ENCODE results near the gene ASTN2. TPM values are rescaled to one million over a fixed set of nuclear protein-coding genes. Genes with fewer than 3 reads are reported as not detected.

Gene ASTN2
- total RNA-seq, 1 experiment from 2014 or later = 4.8 TPM

GRCh38 chr9:116951588-116952435, 463.0 kb downstream of the ASTN2 start:
- H3K27ac ChIP-seq (ENCODE audit: low read depth, low read length) = no peak overlapping the region
- H3K9me3 ChIP-seq (ENCODE audit: control insufficient read depth in 1 of 2, insufficient read depth in 1 of 2, low read depth in 1 of 2, low read length in 2 of 2) = no peaks in the 10 kb centered on the region
- 0 out of 2 replicates have a peak, but pooled peaks cover 3% of the 10 kb centered on the region for H3K27me3 ChIP-seq (ENCODE audit: insufficient read depth, low read length)
- BruUV-seq (replicated peaks) = no TSS peak
- H3K4me2 ChIP-seq (ENCODE audit: low read length) = no peak overlapping the region
- H3K36me3 ChIP-seq (ENCODE audit: control insufficient read depth in 1 of 2, insufficient read depth in 2 of 2, low read length in 2 of 2) = no peaks in the 10 kb centered on the region
- TF ChIP-seq SIN3A (IDR thresholded peaks at IDR 0.05; ENCODE audit: low read depth) (no peak), EGR1 (IDR thresholded peaks at IDR 0.05; ENCODE audit: low read depth) (no peak), FOSL1 (IDR thresholded peaks at IDR 0.05; ENCODE audit: low read depth) (no peak), EZH2phosphoT487 (IDR thresholded peaks at IDR 0.05; ENCODE audit: borderline replicate concordance) (no peak), CEBPB (IDR thresholded peaks at IDR 0.05; ENCODE audit: low read depth) (no peak)
- ChIA-PET RAD21 (ENCODE audit: low non-redundant PET in 1 of 2, low total read pairs in 2 of 2, uncharacterized antibody in 2 of 2, unreplicated experiment in 2 of 2) (no interaction called here), POLR2A (no interaction called here), CTCF (no interaction called here)
- no peak for ATAC-seq
- H4K20me1 ChIP-seq (ENCODE audit: insufficient read depth) = no peaks in the 10 kb centered on the region
- no peaks in the 10 kb centered on the region for H3K4me1 ChIP-seq (ENCODE audit: control insufficient read depth in 1 of 2, insufficient read depth in 2 of 2, low read length in 2 of 2)
- no peaks in the 10 kb centered on the region for H3K9me2 ChIP-seq (ENCODE audit: insufficient read depth)
- H2AFZ ChIP-seq (ENCODE audit: low read depth, low read length, poor library complexity, severe bottlenecking) = no peak overlapping the region
- H3K4me3 ChIP-seq (replicated peaks in 1 of 2; ENCODE audit: low read depth in 1 of 2, low read length in 2 of 2) = no peak overlapping the region
- H3K9ac ChIP-seq (ENCODE audit: low read length) = no peak overlapping the region
- H3K79me2 ChIP-seq (ENCODE audit: insufficient read depth, low read length) = no peaks in the 10 kb centered on the region
- intact Hi-C loops (cut with micrococcal nuclease) = no loop called here
- no peak for DNase-seq (ENCODE audit: low read depth, low spot score)

GRCh38 chr9:116945817-116946216, 469.0 kb downstream of the ASTN2 start:
- Histone ChIP-seq H3K4me1 (ENCODE audit: control insufficient read depth in 1 of 2, insufficient read depth in 2 of 2, low read length in 2 of 2) (no peaks in the 10 kb centered on the region), H3K9me3 (ENCODE audit: control insufficient read depth in 1 of 2, insufficient read depth in 1 of 2, low read depth in 1 of 2, low read length in 2 of 2) (no peaks in the 10 kb centered on the region), H3K9ac (ENCODE audit: low read length) (no peak overlapping the region), H3K27me3 (ENCODE audit: insufficient read depth, low read length) (peaks cover 11% of the 10 kb centered on the region; the same call in 1 of the 2 replicates), H3K36me3 (ENCODE audit: control insufficient read depth in 1 of 2, insufficient read depth in 2 of 2, low read length in 2 of 2) (no peaks in the 10 kb centered on the region), H4K20me1 (ENCODE audit: insufficient read depth) (no peaks in the 10 kb centered on the region), H3K79me2 (ENCODE audit: insufficient read depth, low read length) (no peaks in the 10 kb centered on the region), H3K4me3 (replicated peaks in 1 of 2; ENCODE audit: low read depth in 1 of 2, low read length in 2 of 2) (no peak overlapping the region), H3K4me2 (ENCODE audit: low read length) (no peak overlapping the region), H3K27ac (ENCODE audit: low read depth, low read length) (no peak overlapping the region), H2AFZ (ENCODE audit: low read depth, low read length, poor library complexity, severe bottlenecking) (no peak overlapping the region), H3K9me2 (ENCODE audit: insufficient read depth) (no peaks in the 10 kb centered on the region)
- DNase-seq (ENCODE audit: low read depth, low spot score) = no peak
- RAD21 ChIA-PET (ENCODE audit: low non-redundant PET in 1 of 2, low total read pairs in 2 of 2, uncharacterized antibody in 2 of 2, unreplicated experiment in 2 of 2) = no interaction called here
- CTCF ChIA-PET = no interaction called here
- ATAC-seq = no peak
- POLR2A ChIA-PET = no interaction called here
- intact Hi-C loops (cut with micrococcal nuclease) = no loop called here
- no TSS peak for BruUV-seq (replicated peaks)
- TF ChIP-seq ZFX (IDR thresholded peaks at IDR 0.05) = no peak
- TF ChIP-seq SP1 (IDR thresholded peaks at IDR 0.05; ENCODE audit: low read depth) = no peak
- no peak for TF ChIP-seq CEBPB (IDR thresholded peaks at IDR 0.05; ENCODE audit: low read depth)
- TF ChIP-seq TCF7L2 (IDR thresholded peaks at IDR 0.05; ENCODE audit: borderline replicate concordance, extremely low read depth, insufficient read depth, insufficient read length) = no peak
- no peak for TF ChIP-seq EZH2 (IDR thresholded peaks at IDR 0.05)
- no peak for TF ChIP-seq YY1 (IDR thresholded peaks at IDR 0.05; ENCODE audit: extremely low read depth, insufficient replicate concordance, low read depth, low read length)
- no peak for TF ChIP-seq EZH2phosphoT487 (IDR thresholded peaks at IDR 0.05; ENCODE audit: borderline replicate concordance)
- TF ChIP-seq ZBTB33 (IDR thresholded peaks at IDR 0.05; ENCODE audit: extremely low read depth, insufficient replicate concordance, low read length) = no peak
- TF ChIP-seq ZNF274 (IDR thresholded peaks at IDR 0.05; ENCODE audit: low read depth, low read length) = no peak
- TF ChIP-seq REST (IDR thresholded peaks at IDR 0.05; ENCODE audit: low read depth) = no peak
- TF ChIP-seq ELF1 (IDR thresholded peaks at IDR 0.05; ENCODE audit: borderline replicate concordance, low read depth) = no peak
- no peak for TF ChIP-seq JUND (IDR thresholded peaks at IDR 0.05)
